Cardiac muscle cell (in vitro differentiated cells and primary cell): ENCODE data around the gene CDK14. TPM values are rescaled to one million over a fixed set of nuclear protein-coding genes. Genes with fewer than 3 reads are reported as not detected.

Source experiments
- DNase-seq, 2 donors: peaks; one replicate each; pipeline versions ENCODE4 v3.0.0 to v3.0.0-alpha.2; 2010 to 2017; ENCODE audit warnings: low read depth in 1 of 2, low spot score in 1 of 2
- H3K27ac ChIP-seq: fragments of 200-600 bp; sonication (generic); 2 replicates; pipeline ENCODE4 v1.5.1; 2016
- H3K27me3 ChIP-seq: fragments of 200-600 bp; sonication (generic); 2 replicates; pipeline ENCODE4 v1.6.0; 2016; ENCODE audit warnings: control low read depth
- H3K36me3 ChIP-seq: fragments of 200-600 bp; sonication (generic); 2 replicates; pipeline ENCODE4 v1.5.1; 2016; ENCODE audit warnings: control low read depth
- H3K4me1 ChIP-seq: fragments of 200-600 bp; sonication (generic); 2 replicates; pipeline ENCODE4 v1.8.1; 2017; ENCODE audit warnings: low read depth, mild to moderate bottlenecking, mixed run types
- H3K4me3 ChIP-seq: fragments of 200-600 bp; sonication (generic); 2 replicates; pipeline ENCODE4 v1.5.1; 2016; ENCODE audit warnings: mild to moderate bottlenecking
- H3K9me3 ChIP-seq: fragments of 200-600 bp; sonication (generic); 2 replicates; pipeline ENCODE4 v1.5.1; 2017; ENCODE audit warnings: low read depth, mild to moderate bottlenecking, control low read depth
- polyA plus RNA-seq: library from polyadenylated mRNA; unstranded; fragments of >200 nt; fragmentation: Nextera tagmentation; extraction: Ambion mirVana; gene quantifications from 2 replicates; pipeline ENCODE4 v1.2.1, GENCODE V29; 2016
- total RNA-seq: library from RNA; depleted of rRNA; stranded (reverse); fragments of >200 nt; gene quantifications from 2 replicates; pipeline ENCODE4 v1.2.3, GENCODE V29; 2016
- TF ChIP-seq, protein P1 (sequence below): IDR thresholded peaks from 2 replicates; pipeline ENCODE4 v1.5.1; 2012; ENCODE audit warnings: low read depth, mild to moderate bottlenecking, low read length

The CDK14 gene
- total and polyA plus RNA-seq, 2 experiments from 2014 or later: 22.5 to 23.1 TPM

DNA sequence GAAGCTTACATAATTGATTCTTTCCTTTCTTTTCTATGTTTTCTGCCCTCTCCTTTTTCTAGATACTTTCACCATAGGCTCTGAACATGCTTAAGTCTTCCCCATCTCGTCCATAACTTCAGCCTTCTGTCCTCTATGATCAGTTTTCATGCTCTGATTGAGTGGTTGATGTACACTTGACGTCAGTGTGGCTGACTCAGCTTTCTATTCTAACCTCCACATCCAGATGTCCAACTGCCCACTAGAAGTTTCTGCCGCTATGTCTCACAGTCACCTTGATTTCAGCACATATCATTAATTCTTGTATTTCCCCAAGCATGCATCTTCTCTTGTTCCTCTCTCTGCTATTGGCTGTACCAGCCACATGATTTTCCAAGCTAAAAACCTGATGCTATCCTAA, 15.0 kb downstream of the CDK14 start:
- no peaks in the 10 kb centered on the region for H3K4me1 ChIP-seq
- no peaks in the 10 kb centered on the region for H3K36me3 ChIP-seq
- TF ChIP-seq, protein P1, sequence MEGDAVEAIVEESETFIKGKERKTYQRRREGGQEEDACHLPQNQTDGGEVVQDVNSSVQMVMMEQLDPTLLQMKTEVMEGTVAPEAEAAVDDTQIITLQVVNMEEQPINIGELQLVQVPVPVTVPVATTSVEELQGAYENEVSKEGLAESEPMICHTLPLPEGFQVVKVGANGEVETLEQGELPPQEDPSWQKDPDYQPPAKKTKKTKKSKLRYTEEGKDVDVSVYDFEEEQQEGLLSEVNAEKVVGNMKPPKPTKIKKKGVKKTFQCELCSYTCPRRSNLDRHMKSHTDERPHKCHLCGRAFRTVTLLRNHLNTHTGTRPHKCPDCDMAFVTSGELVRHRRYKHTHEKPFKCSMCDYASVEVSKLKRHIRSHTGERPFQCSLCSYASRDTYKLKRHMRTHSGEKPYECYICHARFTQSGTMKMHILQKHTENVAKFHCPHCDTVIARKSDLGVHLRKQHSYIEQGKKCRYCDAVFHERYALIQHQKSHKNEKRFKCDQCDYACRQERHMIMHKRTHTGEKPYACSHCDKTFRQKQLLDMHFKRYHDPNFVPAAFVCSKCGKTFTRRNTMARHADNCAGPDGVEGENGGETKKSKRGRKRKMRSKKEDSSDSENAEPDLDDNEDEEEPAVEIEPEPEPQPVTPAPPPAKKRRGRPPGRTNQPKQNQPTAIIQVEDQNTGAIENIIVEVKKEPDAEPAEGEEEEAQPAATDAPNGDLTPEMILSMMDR: no peak
- H3K27ac ChIP-seq: no peak overlapping the region
- H3K27me3 ChIP-seq: no peaks in the 10 kb centered on the region
- DNase-seq: no peak
- no peaks in the 10 kb centered on the region for H3K9me3 ChIP-seq
- H3K4me3 ChIP-seq: no peak overlapping the region

DNA sequence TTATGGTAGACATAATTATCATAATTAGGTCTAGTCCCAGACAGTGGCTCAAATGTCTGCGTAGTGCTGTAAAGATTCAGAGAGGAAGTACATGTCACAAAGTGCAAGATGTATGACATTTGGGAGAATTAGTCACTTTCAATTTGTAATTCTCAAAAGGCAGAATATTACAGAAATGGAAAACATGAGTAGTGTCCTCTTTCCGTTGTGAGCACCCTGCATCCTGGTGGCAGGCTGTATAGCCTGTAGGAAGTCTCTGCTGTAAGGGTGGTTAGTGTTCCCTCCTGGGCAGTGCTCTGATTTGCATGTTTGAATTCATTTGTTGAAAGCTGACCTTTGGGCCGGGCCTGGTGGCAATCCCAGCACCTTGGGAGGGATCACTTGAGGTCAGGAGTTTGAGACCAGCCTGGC, 17.0 kb downstream of the CDK14 start:
- peak in 1 of 2 donors; percentile 40 for DNase-seq
- TF ChIP-seq, protein P1: no peak

GRCh38 chr7:90617442-90617841, 21.3 kb downstream of the CDK14 start:
- no peaks in the 10 kb centered on the region for H3K9me3 ChIP-seq
- peaks cover 10% of the 10 kb centered on the region for H3K4me1 ChIP-seq
- H3K27me3 ChIP-seq: no peaks in the 10 kb centered on the region
- no peak overlapping the region for H3K27ac ChIP-seq
- DNase-seq: no peak
- H3K4me3 ChIP-seq: no peak overlapping the region
- TF ChIP-seq, protein P1: no peak
- no peaks in the 10 kb centered on the region for H3K36me3 ChIP-seq

More for the DNA sequence above, 17.0 kb downstream of the CDK14 start:
- H3K4me1 ChIP-seq: no peaks in the 10 kb centered on the region
- no peaks in the 10 kb centered on the region for H3K9me3 ChIP-seq
- H3K4me3 ChIP-seq: no peak overlapping the region
- H3K36me3 ChIP-seq: no peaks in the 10 kb centered on the region
- no peak overlapping the region for H3K27ac ChIP-seq
- no peaks in the 10 kb centered on the region for H3K27me3 ChIP-seq

GRCh38 chr7:90618876-90619275, 22.8 kb downstream of the CDK14 start:
- TF ChIP-seq, protein P1: no peak
- H3K9me3 ChIP-seq: no peaks in the 10 kb centered on the region
- H3K36me3 ChIP-seq: no peaks in the 10 kb centered on the region
- H3K4me1 ChIP-seq: peaks cover 24% of the 10 kb centered on the region
- DNase-seq: no peak
- H3K27ac ChIP-seq: no peak overlapping the region
- no peaks in the 10 kb centered on the region for H3K27me3 ChIP-seq
- no peak overlapping the region for H3K4me3 ChIP-seq

DNA sequence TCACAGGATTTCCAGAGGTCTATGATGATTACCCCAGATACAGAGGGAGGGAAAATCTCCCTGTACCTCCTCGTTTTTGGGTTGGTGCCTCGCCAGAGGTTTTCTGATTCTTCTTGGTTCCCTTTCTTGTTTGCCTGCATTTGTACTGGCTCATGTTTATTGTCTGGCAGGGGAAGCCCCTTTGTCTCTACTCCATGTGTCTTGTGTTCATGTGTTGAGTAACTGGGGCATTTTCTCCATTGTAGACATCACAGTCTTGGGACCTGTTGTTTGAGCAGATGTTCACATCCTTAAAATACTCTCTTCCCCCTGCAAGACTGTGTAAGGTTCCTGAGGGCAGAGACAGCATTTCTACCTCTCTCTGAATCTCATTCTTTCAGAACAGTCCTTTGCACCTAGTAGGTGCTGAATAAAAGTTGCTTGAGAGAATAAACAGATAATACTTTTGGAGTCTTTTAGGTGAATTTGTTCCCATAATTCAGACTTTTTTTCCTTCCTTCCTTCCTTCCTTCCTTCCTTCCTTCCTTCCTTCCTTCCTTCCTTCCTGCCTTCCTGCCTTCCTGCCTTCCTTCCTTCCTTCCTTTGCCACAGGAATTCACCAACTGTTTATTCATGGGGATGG, 25.1 kb downstream of the CDK14 start:
- Histone ChIP-seq H3K4me1 (peaks cover 44% of the 10 kb centered on the region), H3K9me3 (no peaks in the 10 kb centered on the region), H3K27me3 (no peaks in the 10 kb centered on the region), H3K36me3 (no peaks in the 10 kb centered on the region), H3K4me3 (no peak overlapping the region), H3K27ac (peak overlapping the region; percentile 52)
- peak in 1 of 2 donors; percentile 17 for DNase-seq
- TF ChIP-seq, protein P1: no peak
